HepG2 (cell line): Measurements from ENCODE around the gene TULP4.

ENCODE experiments used
- ARNTL ChIP-seq: sonication (generic); formaldehyde crosslinking; IDR thresholded peaks from 2 replicates; pipeline ENCODE4 v1.4.0; 2020; ENCODE audit warnings: mild to moderate bottlenecking, missing genetic modification reagents
- ATF3 ChIP-seq: sonication (generic); formaldehyde crosslinking; IDR thresholded peaks from 2 replicates; pipeline ENCODE4 v1.4.0; 2020; ENCODE audit warnings: missing genetic modification reagents
- CEBPB ChIP-seq: IDR thresholded peaks from 2 replicates; pipeline ENCODE4 v1.6.1; 2011; ENCODE audit warnings: low read depth, low read length, improper control_type of control experiment, borderline replicate concordance
- CTCF ChIP-seq: sonication (generic); formaldehyde crosslinking; IDR thresholded peaks from 2 replicates; pipeline ENCODE4 v1.5.0; 2020; ENCODE audit warnings: mild to moderate bottlenecking, missing genetic modification reagents, moderate library complexity
- FOXK1 ChIP-seq: sonication (generic); formaldehyde crosslinking; IDR thresholded peaks from 2 replicates; pipeline ENCODE4 v1.4.0; 2020; ENCODE audit warnings: low read depth, missing genetic modification reagents, borderline replicate concordance
- HDAC6 ChIP-seq: fragments of 200-600 bp; sonication (generic); IDR thresholded peaks from 2 replicates; pipeline ENCODE4 v1.7.0; 2017; ENCODE audit warnings: mild to moderate bottlenecking, antibody characterized with exemption, low read length, low read depth
- NBN ChIP-seq: fragments of 450-650 bp; conservative IDR thresholded peaks from 2 replicates; pipeline ENCODE4 v1.6.1; 2017
- RXRA ChIP-seq: sonication (generic); formaldehyde crosslinking; IDR thresholded peaks from 2 replicates; pipeline ENCODE4 v1.5.1; 2020; ENCODE audit warnings: missing genetic modification reagents
- ZFX ChIP-seq: sonication (generic); formaldehyde crosslinking; IDR thresholded peaks from 2 replicates; pipeline ENCODE4 v1.4.0; 2020; ENCODE audit warnings: mild to moderate bottlenecking, low read depth, missing genetic modification reagents, moderate library complexity

DNA sequence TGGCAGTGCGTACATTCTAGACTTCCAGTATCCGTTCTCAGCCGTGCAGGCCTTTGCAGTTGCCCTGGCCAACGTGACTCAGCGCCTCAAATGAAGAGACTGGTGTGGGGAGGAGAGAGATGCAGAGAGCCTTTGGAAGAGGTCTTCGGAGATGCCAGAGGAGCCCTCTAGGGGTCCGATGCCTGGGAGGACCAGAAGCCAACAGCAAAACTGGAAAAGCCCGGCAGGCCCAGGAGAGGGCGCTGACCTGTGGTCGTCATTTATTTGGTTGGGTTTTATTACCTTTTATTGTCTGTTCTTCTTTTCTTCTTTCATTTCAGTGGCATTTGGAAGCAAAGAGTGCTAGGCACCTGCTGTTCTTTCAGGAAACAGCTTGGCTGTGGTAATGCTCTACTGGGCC lies 194.3 kb downstream of the TULP4 start:
- no peak for TF ChIP-seq RXRA (CRISPR knock-in tag)
- no peak for TF ChIP-seq ZFX (CRISPR knock-in tag)
- no peak for TF ChIP-seq ARNTL
- no peak for TF ChIP-seq CEBPB
- TF ChIP-seq CTCF (CRISPR knock-in tag) = peak; percentile 41
- no peak for TF ChIP-seq ATF3 (CRISPR knock-in tag)
- no peak for TF ChIP-seq HDAC6
- TF ChIP-seq FOXK1 = no peak
- TF ChIP-seq NBN = no peak
